NCI-H1930 (cell line): ENCODE measurements around the gene CCDC144A.
A peak's percentile ranks its signal among the peaks of the same experiment; 100 is the strongest.
"Not testable (repeated sequence)": the region's sequence is repeated elsewhere in the genome, so short reads cannot be mapped to it uniquely, and the experiment has no call there.

ENCODE experiments used
- DNase-seq, 2 experiments: peaks; one replicate each; lab custom pipeline; 2025; lab: John Stamatoyannopoulos, UW

CCDC144A gene

GRCh38 chr17:16689731-16690281 is at the start of gene CCDC144A:
Gene CCDC144A, plus strand, starts transcription at chr17:16690241. Its CDS starts 160 bp downstream, at chr17:16690401.
- not testable (repeated sequence) for DNase-seq

GRCh38 chr17:16649585-16649984 is 40.5 kb upstream of the CCDC144A start:
- no peak for DNase-seq

GRCh38 chr17:16652252-16652651 is 37.8 kb upstream of the CCDC144A start:
- no peak for DNase-seq

- no peak for DNase-seq
Measured at GRCh38 chr17:16652847-16653366, 37.1 kb upstream of the CCDC144A start.

GRCh38 chr17:16653367-16654041 is 36.5 kb upstream of the CCDC144A start, which contains the start of gene ZNF624:
Gene ZNF624, minus strand, starts transcription at chr17:16653850.
- peak; percentile 90 to 92 for DNase-seq

- no peak for DNase-seq
Measured at GRCh38 chr17:16661217-16661616, 28.8 kb upstream of the CCDC144A start.

- no peak for DNase-seq
Measured at GRCh38 chr17:16662936-16663335, 27.1 kb upstream of the CCDC144A start.

- DNase-seq, result not testable (repeated sequence)
Measured at GRCh38 chr17:16666553-16666906, 23.5 kb upstream of the CCDC144A start.

GRCh38 chr17:16666907-16667636 is 23.0 kb upstream of the CCDC144A start:
- DNase-seq, result peak in 1 of 2 experiments; percentile 29

- DNase-seq, result no peak
Measured at GRCh38 chr17:16676676-16677268, 13.3 kb upstream of the CCDC144A start.

- not testable (repeated sequence) for DNase-seq
Measured at GRCh38 chr17:16683290-16684138, 6.5 kb upstream of the CCDC144A start.

- not testable (repeated sequence) for DNase-seq
Measured at GRCh38 chr17:16686019-16686418, 4.0 kb upstream of the CCDC144A start.

- not testable (repeated sequence) for DNase-seq
Measured at GRCh38 chr17:16687151-16687550, 2.9 kb upstream of the CCDC144A start.

- DNase-seq, result not testable (repeated sequence)
Measured at GRCh38 chr17:16690447-16690846, 406 bp downstream of the CCDC144A start.

GRCh38 chr17:16697603-16698002 is 7.6 kb downstream of the CCDC144A start:
- not testable (repeated sequence) for DNase-seq

- DNase-seq, result not testable (repeated sequence)
Measured at GRCh38 chr17:16745492-16746203, 55.6 kb downstream of the CCDC144A start.

GRCh38 chr17:16746571-16746970 is 56.5 kb downstream of the CCDC144A start:
- DNase-seq, result not testable (repeated sequence)

- DNase-seq, result not testable (repeated sequence)
Measured at GRCh38 chr17:16750515-16750914, 60.5 kb downstream of the CCDC144A start.

GRCh38 chr17:16751224-16751923 is 61.3 kb downstream of the CCDC144A start:
- peak in 1 of 2 experiments; percentile 1 for DNase-seq

GRCh38 chr17:16751924-16752287 is 61.9 kb downstream of the CCDC144A start:
- DNase-seq, result not testable (repeated sequence)
